Liver (tissue), 9 donors: ENCODE measurements around the gene PEAK3. TPM values are rescaled to one million over a fixed set of nuclear protein-coding genes. Genes with fewer than 3 reads are reported as not detected.

Source experiments
- DNase-seq: peaks from one replicate; pipeline ENCODE4 v3.0.0-alpha.2; 2017; ENCODE audit warnings: low spot score
- H3K27ac ChIP-seq, 2 donors: one replicate each; pipeline ENCODE4 v1.7.0; 2013; ENCODE audit warnings: inconsistent platforms in 2 of 2, low read length in 2 of 2, control low read depth in 1 of 2, low read depth in 1 of 2, mild to moderate bottlenecking in 1 of 2
- H3K27me3 ChIP-seq, 4 donors: one replicate each; pipeline versions ENCODE4 v1.6.1 to v1.7.0; 2013; ENCODE audit warnings: low read length in 3 of 4, inconsistent platforms in 1 of 4, mild to moderate bottlenecking in 1 of 4, moderate library complexity in 1 of 4; ENCODE audit not compliant: control insufficient read depth in 4 of 4, insufficient read depth in 4 of 4
- H3K36me3 ChIP-seq, 4 donors: one replicate each; pipeline versions ENCODE4 v1.6.1 to v1.7.0; 2013; ENCODE audit warnings: low read length in 3 of 4, mild to moderate bottlenecking in 3 of 4, low read depth in 1 of 4, moderate library complexity in 1 of 4; ENCODE audit not compliant: control insufficient read depth in 4 of 4, insufficient read depth in 3 of 4
- H3K4me1 ChIP-seq, 4 donors: one replicate each; pipeline versions ENCODE4 v1.6.1 to v1.7.0; 2013; ENCODE audit warnings: low read length in 3 of 4, mild to moderate bottlenecking in 3 of 4, moderate library complexity in 1 of 4; ENCODE audit not compliant: control insufficient read depth in 4 of 4, insufficient read depth in 4 of 4
- H3K4me3 ChIP-seq, 3 donors: one replicate each; pipeline versions ENCODE4 v1.6.1 to v1.7.0; 2013; ENCODE audit warnings: low read length in 3 of 3, control low read depth in 1 of 3, low read depth in 1 of 3, mild to moderate bottlenecking in 1 of 3
- H3K9ac ChIP-seq, 2 donors: one replicate each; pipeline ENCODE4 v1.7.0; 2013; ENCODE audit warnings: low read length in 2 of 2, mild to moderate bottlenecking in 2 of 2, moderate library complexity in 2 of 2, control low read depth in 1 of 2, low read depth in 1 of 2
- H3K9me3 ChIP-seq, 4 donors: one replicate each; pipeline versions ENCODE4 v1.6.1 to v1.7.0; 2013; ENCODE audit warnings: low read length in 3 of 4; ENCODE audit not compliant: control insufficient read depth in 4 of 4
- EGR1 ChIP-seq, 2 donors: IDR thresholded peaks; 2 replicates each; pipeline ENCODE4 v1.6.1; 2016 to 2018; ENCODE audit warnings: antibody characterized with exemption in 2 of 2, low read depth in 2 of 2
- FOXA1 ChIP-seq: IDR thresholded peaks from 2 replicates; pipeline ENCODE4 v1.6.1; 2016; ENCODE audit warnings: antibody characterized with exemption
- FOXA2 ChIP-seq: IDR thresholded peaks from 2 replicates; pipeline ENCODE4 v1.6.1; 2016; ENCODE audit warnings: antibody characterized with exemption
- GABPA ChIP-seq, 2 donors: IDR thresholded peaks in 1 of 2; conservative IDR thresholded peaks in 1 of 2; 2 replicates each; pipeline ENCODE4 v1.6.1; 2016; ENCODE audit warnings: antibody characterized with exemption in 2 of 2, mild to moderate bottlenecking in 1 of 2, moderate library complexity in 1 of 2
- HNF4A ChIP-seq, 2 donors: conservative IDR thresholded peaks; 2 replicates each; pipeline ENCODE4 v1.6.1; 2016; ENCODE audit warnings: antibody characterized with exemption in 2 of 2, mild to moderate bottlenecking in 2 of 2
- HNF4G ChIP-seq: IDR thresholded peaks from 2 replicates; pipeline ENCODE4 v1.6.1; 2016; ENCODE audit warnings: antibody characterized with exemption
- JUND ChIP-seq, 2 donors: IDR thresholded peaks; 2 replicates each; pipeline ENCODE4 v1.6.1; 2016; ENCODE audit warnings: antibody characterized with exemption in 2 of 2
- NR2F2 ChIP-seq: IDR thresholded peaks from 2 replicates; pipeline ENCODE4 v1.6.1; 2016; ENCODE audit warnings: antibody characterized with exemption
- RAD21 ChIP-seq, 2 donors: IDR thresholded peaks; 2 replicates each; pipeline ENCODE4 v1.6.1; 2016; ENCODE audit warnings: antibody characterized with exemption in 2 of 2, mild to moderate bottlenecking in 2 of 2
- RXRA ChIP-seq, 2 donors: IDR thresholded peaks; 2 replicates each; pipeline ENCODE4 v1.6.1; 2017 to 2018; ENCODE audit warnings: antibody characterized with exemption in 2 of 2, mild to moderate bottlenecking in 1 of 2
- SP1 ChIP-seq: IDR thresholded peaks from 2 replicates; pipeline ENCODE4 v1.6.1; 2018; ENCODE audit warnings: antibody characterized with exemption, mild to moderate bottlenecking
- TAF1 ChIP-seq: conservative IDR thresholded peaks from 2 replicates; pipeline ENCODE4 v1.6.1; 2016; ENCODE audit warnings: antibody characterized with exemption, mild to moderate bottlenecking
- YY1 ChIP-seq: IDR thresholded peaks from 2 replicates; pipeline ENCODE4 v1.6.1; 2016; ENCODE audit warnings: antibody characterized with exemption, mild to moderate bottlenecking
- WGBS: extraction: QIAGEN DNeasy Blood & Tissue Kit; methylation state at CpG from one replicate; pipeline ENCODE4 v1.1.7; 2013; 5-methylcytosine and 5-hydroxymethylcytosine counted together
- polyA plus RNA-seq, 2 donors: library from polyadenylated mRNA; stranded (reverse) in 1 of 2; unstranded in 1 of 2; fragments of 200-250 nt in 1 of 2; fragments of >200 nt in 1 of 2; fragmentation: Nextera tagmentation in 1 of 2; extraction: Ambion mirVana in 1 of 2; gene quantifications; one replicate each; pipeline versions ENCODE4 v1.2.1 to v1.2.3, GENCODE V29; 2013 to 2015
- total RNA-seq, 2 donors: library from RNA; depleted of rRNA; stranded (reverse); fragments of >200 nt; gene quantifications; one replicate each; pipeline ENCODE4 v1.2.3, GENCODE V29; 2014
- TF ChIP-seq, protein P1 (sequence below): IDR thresholded peaks from 2 replicates; pipeline ENCODE4 v1.6.1; 2016; ENCODE audit warnings: antibody characterized with exemption, mild to moderate bottlenecking
- TF ChIP-seq, protein P2 (sequence below): fragments of 150-350 bp; IDR thresholded peaks from 2 replicates; pipeline ENCODE4 v1.5.1; 2017; ENCODE audit warnings: improper control_type of control experiment, low read depth, low read length; ENCODE audit not compliant: missing input control
- TF ChIP-seq, protein P3 (sequence below): IDR thresholded peaks from 2 replicates; pipeline ENCODE4 v1.6.1; 2016; ENCODE audit warnings: antibody characterized with exemption
- TF ChIP-seq, protein P4 (sequence below): IDR thresholded peaks from 2 replicates; pipeline ENCODE4 v1.6.1; 2016; ENCODE audit warnings: antibody characterized with exemption
- TF ChIP-seq, protein P5 (sequence below): IDR thresholded peaks from 2 replicates; pipeline ENCODE4 v1.6.1; 2016; ENCODE audit warnings: antibody characterized with exemption
- donor health status: healthy.
- donor health status: healthy.
- donor health status: healthy.
- donor health status: healthy.
- donor health status: healthy.

PEAK3 gene
- total and polyA plus RNA-seq, 4 donors = 0.09 to 0.67 (median 0.31) TPM

DNA sequence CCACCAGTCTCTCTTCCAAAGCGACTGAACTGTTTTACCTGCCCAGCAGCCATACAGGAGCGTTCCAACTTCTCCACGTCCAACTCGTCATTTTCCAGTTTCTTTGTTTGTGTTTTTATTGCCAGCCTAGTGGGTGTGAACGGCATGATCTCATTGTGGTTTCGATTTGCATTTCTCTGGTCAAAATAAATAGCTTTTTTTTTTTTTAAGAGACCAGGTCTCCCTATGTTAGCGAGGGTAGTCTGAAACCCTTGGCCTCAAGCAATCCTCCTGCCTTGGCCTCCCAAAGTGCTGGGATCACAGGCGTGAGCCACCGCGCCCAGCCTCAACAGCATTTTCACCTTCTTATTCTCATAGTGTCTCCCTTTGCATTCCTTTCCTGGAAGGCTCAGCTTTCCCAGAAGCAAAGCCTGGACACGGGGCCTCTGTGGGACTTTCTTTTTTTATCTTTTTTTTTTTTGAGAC lies 21.6 kb downstream of the PEAK3 start (continued):
- TF ChIP-seq TAF1 = no peak

DNA sequence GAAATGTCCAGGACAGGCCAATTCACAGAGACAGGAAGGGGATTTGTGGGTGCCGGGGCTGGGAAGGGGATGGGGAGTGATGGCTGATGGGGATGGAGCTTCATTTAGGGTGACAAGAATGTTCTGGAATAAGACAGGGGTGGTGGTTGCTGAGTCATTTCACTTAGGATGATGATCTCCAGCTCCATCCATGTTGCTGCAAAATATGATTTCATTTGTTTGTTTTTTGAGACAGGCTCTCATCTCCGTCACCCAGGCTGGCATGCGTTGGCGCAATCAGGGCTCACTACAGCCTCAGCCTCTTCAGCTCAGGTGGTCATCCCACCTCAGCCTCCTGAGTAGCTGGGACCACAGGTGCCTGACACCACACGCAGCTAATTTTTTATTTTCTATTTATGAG lies 22.6 kb downstream of the PEAK3 start:
- Histone ChIP-seq H3K4me1 (no peaks in the 10 kb centered on the region), H3K9ac (no peak overlapping the region), H3K4me3 (no peak overlapping the region), H3K36me3 (no peaks in the 10 kb centered on the region), H3K9me3 (no peaks in the 10 kb centered on the region), H3K27me3 (no peaks in the 10 kb centered on the region), H3K27ac (no peak overlapping the region)
- DNase-seq = no peak
- WGBS = 94% methylated on average over 5 of the region's 5 CpGs
- TF ChIP-seq NR2F2 (no peak), EGR1 (IDR thresholded peaks at IDR 0.05; ENCODE audit: low read depth in 2 of 2) (no peak), FOXA2 (no peak), TAF1 (no peak), HNF4A (conservative IDR thresholded peaks at IDR 0.05) (no peak), RXRA (IDR thresholded peaks at IDR 0.05) (no peak), YY1 (no peak), RAD21 (IDR thresholded peaks at IDR 0.05) (no peak), SP1 (no peak), JUND (IDR thresholded peaks at IDR 0.05) (no peak), HNF4G (no peak), GABPA (IDR thresholded peaks at IDR 0.05 in 1 of 2, conservative IDR thresholded peaks at IDR 0.05 in 1 of 2) (no peak), FOXA1 (no peak)
- TF ChIP-seq, protein P1, sequence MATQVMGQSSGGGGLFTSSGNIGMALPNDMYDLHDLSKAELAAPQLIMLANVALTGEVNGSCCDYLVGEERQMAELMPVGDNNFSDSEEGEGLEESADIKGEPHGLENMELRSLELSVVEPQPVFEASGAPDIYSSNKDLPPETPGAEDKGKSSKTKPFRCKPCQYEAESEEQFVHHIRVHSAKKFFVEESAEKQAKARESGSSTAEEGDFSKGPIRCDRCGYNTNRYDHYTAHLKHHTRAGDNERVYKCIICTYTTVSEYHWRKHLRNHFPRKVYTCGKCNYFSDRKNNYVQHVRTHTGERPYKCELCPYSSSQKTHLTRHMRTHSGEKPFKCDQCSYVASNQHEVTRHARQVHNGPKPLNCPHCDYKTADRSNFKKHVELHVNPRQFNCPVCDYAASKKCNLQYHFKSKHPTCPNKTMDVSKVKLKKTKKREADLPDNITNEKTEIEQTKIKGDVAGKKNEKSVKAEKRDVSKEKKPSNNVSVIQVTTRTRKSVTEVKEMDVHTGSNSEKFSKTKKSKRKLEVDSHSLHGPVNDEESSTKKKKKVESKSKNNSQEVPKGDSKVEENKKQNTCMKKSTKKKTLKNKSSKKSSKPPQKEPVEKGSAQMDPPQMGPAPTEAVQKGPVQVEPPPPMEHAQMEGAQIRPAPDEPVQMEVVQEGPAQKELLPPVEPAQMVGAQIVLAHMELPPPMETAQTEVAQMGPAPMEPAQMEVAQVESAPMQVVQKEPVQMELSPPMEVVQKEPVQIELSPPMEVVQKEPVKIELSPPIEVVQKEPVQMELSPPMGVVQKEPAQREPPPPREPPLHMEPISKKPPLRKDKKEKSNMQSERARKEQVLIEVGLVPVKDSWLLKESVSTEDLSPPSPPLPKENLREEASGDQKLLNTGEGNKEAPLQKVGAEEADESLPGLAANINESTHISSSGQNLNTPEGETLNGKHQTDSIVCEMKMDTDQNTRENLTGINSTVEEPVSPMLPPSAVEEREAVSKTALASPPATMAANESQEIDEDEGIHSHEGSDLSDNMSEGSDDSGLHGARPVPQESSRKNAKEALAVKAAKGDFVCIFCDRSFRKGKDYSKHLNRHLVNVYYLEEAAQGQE = no peak
- TF ChIP-seq, protein P2, sequence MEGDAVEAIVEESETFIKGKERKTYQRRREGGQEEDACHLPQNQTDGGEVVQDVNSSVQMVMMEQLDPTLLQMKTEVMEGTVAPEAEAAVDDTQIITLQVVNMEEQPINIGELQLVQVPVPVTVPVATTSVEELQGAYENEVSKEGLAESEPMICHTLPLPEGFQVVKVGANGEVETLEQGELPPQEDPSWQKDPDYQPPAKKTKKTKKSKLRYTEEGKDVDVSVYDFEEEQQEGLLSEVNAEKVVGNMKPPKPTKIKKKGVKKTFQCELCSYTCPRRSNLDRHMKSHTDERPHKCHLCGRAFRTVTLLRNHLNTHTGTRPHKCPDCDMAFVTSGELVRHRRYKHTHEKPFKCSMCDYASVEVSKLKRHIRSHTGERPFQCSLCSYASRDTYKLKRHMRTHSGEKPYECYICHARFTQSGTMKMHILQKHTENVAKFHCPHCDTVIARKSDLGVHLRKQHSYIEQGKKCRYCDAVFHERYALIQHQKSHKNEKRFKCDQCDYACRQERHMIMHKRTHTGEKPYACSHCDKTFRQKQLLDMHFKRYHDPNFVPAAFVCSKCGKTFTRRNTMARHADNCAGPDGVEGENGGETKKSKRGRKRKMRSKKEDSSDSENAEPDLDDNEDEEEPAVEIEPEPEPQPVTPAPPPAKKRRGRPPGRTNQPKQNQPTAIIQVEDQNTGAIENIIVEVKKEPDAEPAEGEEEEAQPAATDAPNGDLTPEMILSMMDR = no peak
- TF ChIP-seq, protein P3, sequence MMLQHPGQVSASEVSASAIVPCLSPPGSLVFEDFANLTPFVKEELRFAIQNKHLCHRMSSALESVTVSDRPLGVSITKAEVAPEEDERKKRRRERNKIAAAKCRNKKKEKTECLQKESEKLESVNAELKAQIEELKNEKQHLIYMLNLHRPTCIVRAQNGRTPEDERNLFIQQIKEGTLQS = no peak
- TF ChIP-seq, protein P4, sequence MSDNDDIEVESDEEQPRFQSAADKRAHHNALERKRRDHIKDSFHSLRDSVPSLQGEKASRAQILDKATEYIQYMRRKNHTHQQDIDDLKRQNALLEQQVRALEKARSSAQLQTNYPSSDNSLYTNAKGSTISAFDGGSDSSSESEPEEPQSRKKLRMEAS = no peak
- TF ChIP-seq, protein P5, sequence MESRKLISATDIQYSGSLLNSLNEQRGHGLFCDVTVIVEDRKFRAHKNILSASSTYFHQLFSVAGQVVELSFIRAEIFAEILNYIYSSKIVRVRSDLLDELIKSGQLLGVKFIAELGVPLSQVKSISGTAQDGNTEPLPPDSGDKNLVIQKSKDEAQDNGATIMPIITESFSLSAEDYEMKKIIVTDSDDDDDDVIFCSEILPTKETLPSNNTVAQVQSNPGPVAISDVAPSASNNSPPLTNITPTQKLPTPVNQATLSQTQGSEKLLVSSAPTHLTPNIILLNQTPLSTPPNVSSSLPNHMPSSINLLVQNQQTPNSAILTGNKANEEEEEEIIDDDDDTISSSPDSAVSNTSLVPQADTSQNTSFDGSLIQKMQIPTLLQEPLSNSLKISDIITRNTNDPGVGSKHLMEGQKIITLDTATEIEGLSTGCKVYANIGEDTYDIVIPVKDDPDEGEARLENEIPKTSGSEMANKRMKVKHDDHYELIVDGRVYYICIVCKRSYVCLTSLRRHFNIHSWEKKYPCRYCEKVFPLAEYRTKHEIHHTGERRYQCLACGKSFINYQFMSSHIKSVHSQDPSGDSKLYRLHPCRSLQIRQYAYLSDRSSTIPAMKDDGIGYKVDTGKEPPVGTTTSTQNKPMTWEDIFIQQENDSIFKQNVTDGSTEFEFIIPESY = no peak
